Activated CD8-positive, alpha-beta T cell treated with anti-CD3 and anti-CD28 coated beads for 36 hours (primary cell): ENCODE results near the gene SGTA. TPM values are rescaled to one million over a fixed set of nuclear protein-coding genes. Genes with fewer than 3 reads are reported as not detected.

Experiments
- ATAC-seq: fragments of 200-7000 bp; cut with Tn5 transposase; one replicate; pipeline ENCODE4 v1.10.0; 2021; ENCODE audit warnings: mild to moderate bottlenecking, moderate library complexity
- CTCF ChIA-PET: fragments of 350-600 bp; sonication (Branson Sonifier 250); formaldehyde crosslinking; loops from one replicate; lab custom pipeline; 2021; ENCODE audit warnings: antibody characterized with exemption; lab: Charles Lee
- POLR2A ChIA-PET: fragments of 350-600 bp; sonication (Branson Sonifier 250); formaldehyde crosslinking; loops from one replicate; lab custom pipeline; 2021; ENCODE audit warnings: antibody characterized with exemption; lab: Charles Lee
- DNase-seq: peaks from one replicate; pipeline ENCODE4 v3.0.0-alpha.2; 2020
- H3K27ac Mint-ChIP-seq: one replicate; pipeline ENCODE4 v1.8.0; 2021; ENCODE audit warnings: mild to moderate bottlenecking, mixed read lengths
- H3K27me3 Mint-ChIP-seq: one replicate; pipeline ENCODE4 v1.8.0; 2021; ENCODE audit warnings: mixed read lengths
- H3K36me3 Mint-ChIP-seq: one replicate; pipeline ENCODE4 v1.8.0; 2021; ENCODE audit warnings: low read depth, mixed read lengths
- H3K4me1 Mint-ChIP-seq: one replicate; pipeline ENCODE4 v1.8.0; 2021; ENCODE audit warnings: low read depth, mixed read lengths
- H3K4me3 Mint-ChIP-seq: one replicate; pipeline ENCODE4 v1.8.0; 2021; ENCODE audit warnings: mild to moderate bottlenecking, moderate library complexity, mixed read lengths
- H3K9me3 Mint-ChIP-seq: one replicate; pipeline ENCODE4 v1.8.0; 2021; ENCODE audit warnings: mixed read lengths
- CTCF ChIP-seq: fragments of 200-600 bp; IDR thresholded peaks from one replicate; pipeline ENCODE4 v1.8.0; 2022; ENCODE audit warnings: antibody characterized with exemption, mild to moderate bottlenecking
- intact Hi-C: fragments of 100-400 bp; cut with micrococcal nuclease; formaldehyde crosslinking; loops from one replicate; pipeline ENCODE4 v1.10.0; 2022
- total RNA-seq, 2 experiments: library from RNA; stranded (reverse); gene quantifications; one replicate each; pipeline ENCODE4 v1.2.3, GENCODE V29; 2021

Gene SGTA
- total RNA-seq, 2 experiments from 2014 or later = 53.4 to 60.8 TPM

GRCh38 chr19:2761309-2761677 is 21.8 kb downstream of the SGTA start:
- Mint-ChIP-seq H3K4me3 (no peak overlapping the region), H3K4me1 (no peaks in the 10 kb centered on the region), H3K9me3 (no peaks in the 10 kb centered on the region), H3K36me3 (peaks cover 28% of the 10 kb centered on the region), H3K27me3 (no peaks in the 10 kb centered on the region), H3K27ac (no peak overlapping the region)
- CTCF ChIA-PET = interaction anchor here (3.4 kb wide), 1 partner anchor 113 kb away, joined by 10 read pairs; no protein-coding TSS in a partner anchor
- intact Hi-C loops = no loop called here
- DNase-seq (no peak), ATAC-seq (no peak)
- POLR2A ChIA-PET = no interaction called here
- TF ChIP-seq CTCF = no peak

DNA sequence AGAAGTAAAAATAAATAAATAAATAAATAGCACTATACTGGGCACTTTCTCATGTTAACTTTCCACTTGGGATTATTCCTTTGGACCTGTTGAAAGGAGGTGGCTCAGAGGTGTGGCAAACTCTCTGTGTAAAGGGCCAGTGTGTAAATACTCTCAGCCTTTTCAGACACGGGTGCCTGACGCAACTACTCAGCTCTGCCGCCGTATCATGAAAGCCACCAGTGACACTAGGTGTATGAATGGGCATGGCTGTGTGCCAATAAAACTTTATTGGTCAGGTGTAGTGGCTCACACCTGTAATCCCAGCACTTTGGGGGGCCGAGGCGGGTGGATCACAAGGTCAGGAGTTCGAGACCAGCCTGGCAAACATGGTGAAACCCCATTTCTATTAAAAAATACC is 23.1 kb downstream of the SGTA start:
- intact Hi-C loops = no loop called here
- H3K4me1 Mint-ChIP-seq = no peaks in the 10 kb centered on the region
- H3K27me3 Mint-ChIP-seq = no peaks in the 10 kb centered on the region
- no peak overlapping the region for H3K27ac Mint-ChIP-seq
- DNase-seq (no peak), ATAC-seq (no peak)
- H3K36me3 Mint-ChIP-seq = peaks cover 26% of the 10 kb centered on the region
- no peak for TF ChIP-seq CTCF
- H3K4me3 Mint-ChIP-seq = no peak overlapping the region
- CTCF ChIA-PET = interaction anchor here (1.0 to 3.4 kb wide), 3 partner anchors 11 to 111 kb away, joined by 4 to 10 read pairs (median 5); no protein-coding TSS in a partner anchor
- no peaks in the 10 kb centered on the region for H3K9me3 Mint-ChIP-seq
- POLR2A ChIA-PET = interaction anchor here (0.9 kb wide), 1 partner anchor 23 kb away, joined by 3 read pairs; the partner anchor contains the start of gene SGTA

GRCh38 chr19:2759362-2759761 is 23.7 kb downstream of the SGTA start:
- Mint-ChIP-seq H3K27me3 (no peaks in the 10 kb centered on the region), H3K4me1 (no peaks in the 10 kb centered on the region), H3K27ac (no peak overlapping the region), H3K9me3 (no peaks in the 10 kb centered on the region), H3K4me3 (no peak overlapping the region), H3K36me3 (peaks cover 26% of the 10 kb centered on the region)
- ATAC-seq (no peak), DNase-seq (peak; percentile 23)
- intact Hi-C loops = no loop called here
- no peak for TF ChIP-seq CTCF
- POLR2A ChIA-PET = interaction anchor here (0.9 kb wide), 1 partner anchor 24 kb away, joined by 3 read pairs; the partner anchor contains the start of gene SGTA
- CTCF ChIA-PET = interaction anchor here (1.0 to 3.4 kb wide), 2 partner anchors 10 to 111 kb away, joined by 5 to 10 read pairs; no protein-coding TSS in a partner anchor

- no peak overlapping the region for H3K4me3 Mint-ChIP-seq
- ChIA-PET CTCF (interaction anchor here (1.0 to 3.4 kb wide), 2 partner anchors 9 to 110 kb away, joined by 5 to 10 read pairs; no protein-coding TSS in a partner anchor), POLR2A (interaction anchor here (0.7 to 0.9 kb wide), 2 partner anchors 24 to 68 kb away, joined by 3 read pairs; partner anchors contain the start of gene SGTA)
- intact Hi-C loops = no loop called here
- no peaks in the 10 kb centered on the region for H3K9me3 Mint-ChIP-seq
- DNase-seq (no peak), ATAC-seq (peak; percentile 34)
- no peaks in the 10 kb centered on the region for H3K27me3 Mint-ChIP-seq
- peaks cover 2% of the 10 kb centered on the region for H3K4me1 Mint-ChIP-seq
- no peak overlapping the region for H3K27ac Mint-ChIP-seq
- H3K36me3 Mint-ChIP-seq = peaks cover 26% of the 10 kb centered on the region
- TF ChIP-seq CTCF = no peak
Measured at GRCh38 chr19:2758601-2759313, 24.3 kb downstream of the SGTA start.
